GM12878 (cell line): ENCODE results near the gene NDUFA7. TPM values are rescaled to one million over a fixed set of nuclear protein-coding genes. Genes with fewer than 3 reads are reported as not detected.

Experiments
- BMI1 ChIP-seq: fragments of 450-650 bp; IDR thresholded peaks from 2 replicates; pipeline ENCODE4 v1.6.1; 2016; ENCODE audit warnings: mild to moderate bottlenecking, moderate library complexity, borderline replicate concordance
- GATAD2B ChIP-seq: fragments of 450-650 bp; conservative IDR thresholded peaks from 2 replicates; pipeline ENCODE4 v1.6.1; 2017; ENCODE audit warnings: low read depth, mild to moderate bottlenecking, moderate library complexity
- HDGF ChIP-seq: fragments of 450-650 bp; IDR thresholded peaks from 2 replicates; pipeline ENCODE4 v1.6.1; 2016; ENCODE audit warnings: antibody characterized with exemption
- MXI1 ChIP-seq: fragments of 150-350 bp; IDR thresholded peaks from 2 replicates; pipeline ENCODE4 v1.6.1; 2011; ENCODE audit warnings: low read depth, mild to moderate bottlenecking, inconsistent platforms, low read length, improper control_type of control experiment
- MYC ChIP-seq: IDR thresholded peaks from 2 replicates; pipeline ENCODE4 v1.6.1; 2011; ENCODE audit warnings: mild to moderate bottlenecking, low read length, moderate library complexity, inconsistent platforms; ENCODE audit not compliant: insufficient read depth, insufficient replicate concordance, insufficient read length, severe bottlenecking
- NFIC ChIP-seq: IDR thresholded peaks from 2 replicates; pipeline ENCODE4 v1.6.1; 2012; ENCODE audit warnings: low read depth, mild to moderate bottlenecking, inconsistent platforms, low read length, moderate library complexity
- SIX5 ChIP-seq: IDR thresholded peaks from 2 replicates; pipeline ENCODE4 v1.6.1; 2011; ENCODE audit warnings: mild to moderate bottlenecking, low read depth, low read length, moderate library complexity; ENCODE audit not compliant: severe bottlenecking
- ZBTB40 ChIP-seq: fragments of 450-650 bp; IDR thresholded peaks from 2 replicates; pipeline ENCODE4 v1.6.1; 2016; ENCODE audit warnings: mild to moderate bottlenecking, moderate library complexity, borderline replicate concordance
- polyA plus RNA-seq, 11 experiments: library from polyadenylated mRNA; depleted of rRNA in 4 of 11; unstranded in 6 of 11; stranded (reverse) in 5 of 11; fragments of >200 nt; fragmentation: Nextera tagmentation in 4 of 11; fragmentation: Illumina TruSeq in 1 of 11; extraction: Ambion mirVana in 4 of 11; extraction: Trizol in 1 of 11; gene quantifications; 1 replicate in 1 of 11; 2 replicates in 10 of 11; pipeline versions ENCODE4 v1.2.1 to v1.2.3, GENCODE V29; 2011 to 2016; ENCODE audit warnings: inconsistent platforms in 2 of 11, missing spikeins in 2 of 11, low read depth in 1 of 11
- total RNA-seq, 4 experiments: library from RNA; depleted of rRNA in 3 of 4; stranded (reverse); fragments of >200 nt in 3 of 4; fragmentation: Illumina TruSeq in 1 of 4; extraction: Trizol in 1 of 4; gene quantifications; 2 replicates each; pipeline versions ENCODE4 v1.2.1 to v1.2.3, GENCODE V29; 2013 to 2021
- TF ChIP-seq, protein P1 (sequence below), 3 experiments: IDR thresholded peaks in 2 of 3; conservative IDR thresholded peaks in 1 of 3; 2 replicates each; pipeline ENCODE4 v1.5.1; 2011; ENCODE audit warnings: low read depth in 3 of 3, low read length in 3 of 3, mild to moderate bottlenecking in 3 of 3, control low read depth in 2 of 3, moderate library complexity in 2 of 3, inconsistent platforms in 1 of 3, mixed read lengths in 1 of 3; ENCODE audit not compliant: control insufficient read depth in 2 of 3, insufficient read depth in 1 of 3; ENCODE audit errors: extremely low read depth in 1 of 3

Gene NDUFA7
- total and polyA plus RNA-seq, 10 of the 15 experiments (the other 5 are each of a cell fraction or from before 2014, with no cell fraction given), result 79.0 to 360 (median 174) TPM

- TF ChIP-seq ZBTB40 (no peak), HDGF (no peak), GATAD2B (no peak), BMI1 (no peak), MYC (no peak), NFIC (no peak), MXI1 (no peak), SIX5 (no peak)
- TF ChIP-seq, protein P1, sequence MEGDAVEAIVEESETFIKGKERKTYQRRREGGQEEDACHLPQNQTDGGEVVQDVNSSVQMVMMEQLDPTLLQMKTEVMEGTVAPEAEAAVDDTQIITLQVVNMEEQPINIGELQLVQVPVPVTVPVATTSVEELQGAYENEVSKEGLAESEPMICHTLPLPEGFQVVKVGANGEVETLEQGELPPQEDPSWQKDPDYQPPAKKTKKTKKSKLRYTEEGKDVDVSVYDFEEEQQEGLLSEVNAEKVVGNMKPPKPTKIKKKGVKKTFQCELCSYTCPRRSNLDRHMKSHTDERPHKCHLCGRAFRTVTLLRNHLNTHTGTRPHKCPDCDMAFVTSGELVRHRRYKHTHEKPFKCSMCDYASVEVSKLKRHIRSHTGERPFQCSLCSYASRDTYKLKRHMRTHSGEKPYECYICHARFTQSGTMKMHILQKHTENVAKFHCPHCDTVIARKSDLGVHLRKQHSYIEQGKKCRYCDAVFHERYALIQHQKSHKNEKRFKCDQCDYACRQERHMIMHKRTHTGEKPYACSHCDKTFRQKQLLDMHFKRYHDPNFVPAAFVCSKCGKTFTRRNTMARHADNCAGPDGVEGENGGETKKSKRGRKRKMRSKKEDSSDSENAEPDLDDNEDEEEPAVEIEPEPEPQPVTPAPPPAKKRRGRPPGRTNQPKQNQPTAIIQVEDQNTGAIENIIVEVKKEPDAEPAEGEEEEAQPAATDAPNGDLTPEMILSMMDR (IDR thresholded peaks at IDR 0.05 in 2 of 3, conservative IDR thresholded peaks at IDR 0.05 in 1 of 3; ENCODE audit: control insufficient read depth in 2 of 3, extremely low read depth in 1 of 3, insufficient read depth in 1 of 3, low read depth in 3 of 3, low read length in 3 of 3), result no peak
These were observed 4.3 kb upstream of the NDUFA7 start (continued) for GRCh38 chr19:8325454-8325853.
